Hepatocyte (in vitro differentiated cells): Measurements from ENCODE around the gene CHAT. TPM values are rescaled to one million over a fixed set of nuclear protein-coding genes. Genes with fewer than 3 reads are reported as not detected.

Experiments used
- DNase-seq: peaks from one replicate; pipeline ENCODE4 v3.0.0-alpha.2; 2016; ENCODE audit warnings: low spot score
- H2AFZ ChIP-seq: fragments of 200-600 bp; sonication (generic); 2 replicates; pipeline ENCODE4 v1.6.0; 2016; ENCODE audit warnings: antibody characterized with exemption, mild to moderate bottlenecking
- H3K27ac ChIP-seq: fragments of 200-600 bp; sonication (generic); 2 replicates; pipeline ENCODE4 v1.5.1; 2016; ENCODE audit warnings: mild to moderate bottlenecking
- H3K27me3 ChIP-seq: fragments of 200-600 bp; sonication (generic); 2 replicates; pipeline ENCODE4 v1.6.1; 2016
- H3K36me3 ChIP-seq: fragments of 200-600 bp; sonication (generic); replicated peaks from 2 replicates; pipeline ENCODE4 v1.5.1; 2016; ENCODE audit warnings: low read depth; ENCODE audit not compliant: insufficient read depth
- H3K4me1 ChIP-seq: fragments of 200-600 bp; sonication (generic); 2 replicates; pipeline ENCODE4 v1.5.1; 2016; ENCODE audit warnings: mild to moderate bottlenecking, moderate library complexity; ENCODE audit not compliant: insufficient read depth
- H3K4me2 ChIP-seq: fragments of 200-600 bp; sonication (generic); 2 replicates; pipeline ENCODE4 v1.6.0; 2016
- H3K4me3 ChIP-seq: fragments of 200-600 bp; sonication (generic); 2 replicates; pipeline ENCODE4 v1.5.1; 2016; ENCODE audit warnings: mild to moderate bottlenecking
- H3K79me2 ChIP-seq: fragments of 200-600 bp; sonication (generic); 2 replicates; pipeline ENCODE4 v1.6.0; 2017; ENCODE audit warnings: mild to moderate bottlenecking
- H3K9me2 ChIP-seq: fragments of 200-600 bp; sonication (generic); replicated peaks from 2 replicates; pipeline ENCODE4 v1.6.0; 2017; ENCODE audit warnings: mild to moderate bottlenecking; ENCODE audit not compliant: insufficient read depth
- H3K9me3 ChIP-seq: fragments of 200-600 bp; sonication (generic); 2 replicates; pipeline ENCODE4 v1.5.1; 2016; ENCODE audit warnings: low read depth, mild to moderate bottlenecking
- H4K20me1 ChIP-seq: fragments of 200-600 bp; sonication (generic); 2 replicates; pipeline ENCODE4 v1.6.0; 2016; ENCODE audit warnings: mild to moderate bottlenecking; ENCODE audit not compliant: insufficient read depth, poor library complexity, severe bottlenecking
- EZH2 ChIP-seq: fragments of 200-600 bp; sonication (generic); IDR thresholded peaks from 2 replicates; pipeline ENCODE4 v1.6.1; 2016; ENCODE audit warnings: antibody characterized with exemption, mild to moderate bottlenecking, borderline replicate concordance
- EZH2phosphoT487 ChIP-seq: fragments of 200-600 bp; sonication (generic); IDR thresholded peaks from one replicate; pipeline ENCODE4 v1.6.1; 2018; ENCODE audit warnings: antibody characterized with exemption, mild to moderate bottlenecking, low read depth, moderate library complexity; ENCODE audit not compliant: unreplicated experiment, severe bottlenecking
- WGBS: methylation state at CpG from one replicate; pipeline ENCODE4 v1.1.6; 2016; ENCODE audit warnings: low lambda C conversion rate; ENCODE audit errors: missing lambda C conversion rate; 5-methylcytosine and 5-hydroxymethylcytosine counted together
- polyA plus RNA-seq: library from polyadenylated mRNA; unstranded; fragments of >200 nt; fragmentation: Nextera tagmentation; extraction: Ambion mirVana; gene quantifications from 2 replicates; pipeline ENCODE4 v1.2.1, GENCODE V29; 2016
- total RNA-seq: library from RNA; depleted of rRNA; stranded (reverse); fragments of >200 nt; gene quantifications from 2 replicates; pipeline ENCODE4 v1.2.3, GENCODE V29; 2014
- TF ChIP-seq, protein P1 (sequence below): fragments of 200-600 bp; sonication (generic); IDR thresholded peaks from 2 replicates; pipeline ENCODE4 v1.5.1; 2016; ENCODE audit warnings: antibody characterized with exemption, mild to moderate bottlenecking; ENCODE audit not compliant: poor library complexity

CHAT gene
- total and polyA plus RNA-seq, 2 experiments from 2014 or later: 0.27 TPM; not detected in 1

DNA sequence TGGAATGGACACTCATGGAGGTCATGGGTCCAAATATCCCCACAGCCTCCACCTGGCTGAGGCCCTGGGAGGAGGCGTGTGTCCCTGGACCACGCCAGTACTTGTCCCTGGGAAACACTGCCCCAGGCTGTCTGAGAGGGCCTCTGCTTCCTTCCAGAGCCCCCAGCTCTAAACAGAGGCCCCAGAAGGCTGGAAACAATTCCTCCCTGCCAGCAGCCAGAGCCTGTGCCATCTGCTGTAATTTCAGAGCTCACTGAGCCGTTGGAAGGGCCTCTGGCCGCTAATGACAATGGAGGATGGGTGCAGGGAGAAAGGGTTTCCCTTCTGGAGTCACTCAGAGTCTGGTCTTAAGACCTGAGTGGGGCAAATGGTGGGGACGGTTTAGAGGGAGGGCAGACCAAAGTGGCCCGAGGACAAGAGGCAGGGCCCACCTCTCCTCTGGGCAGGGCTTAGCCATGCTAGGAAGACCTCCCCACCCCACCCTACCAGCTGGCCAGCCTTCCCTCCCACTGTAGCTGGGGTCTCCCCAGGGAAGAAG lies 7.1 kb downstream of the CHAT start:
- Histone ChIP-seq H3K27ac (no peak overlapping the region), H3K9me3 (no peaks in the 10 kb centered on the region), H3K4me3 (no peak overlapping the region), H3K4me1 (no peaks in the 10 kb centered on the region), H3K36me3 (no peaks in the 10 kb centered on the region), H3K9me2 (no peaks in the 10 kb centered on the region), H3K79me2 (no peaks in the 10 kb centered on the region), H2AFZ (no peak overlapping the region), H4K20me1 (no peaks in the 10 kb centered on the region), H3K4me2 (no peak overlapping the region), H3K27me3 (peaks cover 38% of the 10 kb centered on the region)
- WGBS: 69% methylated on average over 6 of the region's 6 CpGs
- no peak for DNase-seq
- TF ChIP-seq, protein P1, sequence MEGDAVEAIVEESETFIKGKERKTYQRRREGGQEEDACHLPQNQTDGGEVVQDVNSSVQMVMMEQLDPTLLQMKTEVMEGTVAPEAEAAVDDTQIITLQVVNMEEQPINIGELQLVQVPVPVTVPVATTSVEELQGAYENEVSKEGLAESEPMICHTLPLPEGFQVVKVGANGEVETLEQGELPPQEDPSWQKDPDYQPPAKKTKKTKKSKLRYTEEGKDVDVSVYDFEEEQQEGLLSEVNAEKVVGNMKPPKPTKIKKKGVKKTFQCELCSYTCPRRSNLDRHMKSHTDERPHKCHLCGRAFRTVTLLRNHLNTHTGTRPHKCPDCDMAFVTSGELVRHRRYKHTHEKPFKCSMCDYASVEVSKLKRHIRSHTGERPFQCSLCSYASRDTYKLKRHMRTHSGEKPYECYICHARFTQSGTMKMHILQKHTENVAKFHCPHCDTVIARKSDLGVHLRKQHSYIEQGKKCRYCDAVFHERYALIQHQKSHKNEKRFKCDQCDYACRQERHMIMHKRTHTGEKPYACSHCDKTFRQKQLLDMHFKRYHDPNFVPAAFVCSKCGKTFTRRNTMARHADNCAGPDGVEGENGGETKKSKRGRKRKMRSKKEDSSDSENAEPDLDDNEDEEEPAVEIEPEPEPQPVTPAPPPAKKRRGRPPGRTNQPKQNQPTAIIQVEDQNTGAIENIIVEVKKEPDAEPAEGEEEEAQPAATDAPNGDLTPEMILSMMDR: no peak
- TF ChIP-seq EZH2 (no peak), EZH2phosphoT487 (no peak)

DNA sequence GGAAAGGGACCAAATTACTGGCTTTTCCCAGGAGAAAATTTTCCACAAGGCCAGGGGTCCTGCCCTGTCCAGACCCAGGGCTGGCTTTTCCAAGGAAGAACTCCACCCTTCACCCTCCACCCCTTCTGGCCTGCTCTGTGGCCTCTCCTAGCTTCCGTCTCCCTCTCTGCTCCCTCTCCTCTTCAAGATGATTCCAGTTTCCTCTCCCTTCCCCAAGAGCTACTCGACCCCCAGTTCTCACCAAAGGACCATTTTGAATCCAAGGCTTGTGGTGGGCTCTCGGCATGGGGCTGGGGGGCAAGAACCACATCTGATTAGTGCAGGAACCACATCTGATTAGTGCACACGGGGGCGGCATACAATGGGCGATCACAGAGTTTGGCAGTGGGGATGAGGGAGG lies 7.7 kb downstream of the CHAT start:
- H3K27ac ChIP-seq: no peak overlapping the region

DNA sequence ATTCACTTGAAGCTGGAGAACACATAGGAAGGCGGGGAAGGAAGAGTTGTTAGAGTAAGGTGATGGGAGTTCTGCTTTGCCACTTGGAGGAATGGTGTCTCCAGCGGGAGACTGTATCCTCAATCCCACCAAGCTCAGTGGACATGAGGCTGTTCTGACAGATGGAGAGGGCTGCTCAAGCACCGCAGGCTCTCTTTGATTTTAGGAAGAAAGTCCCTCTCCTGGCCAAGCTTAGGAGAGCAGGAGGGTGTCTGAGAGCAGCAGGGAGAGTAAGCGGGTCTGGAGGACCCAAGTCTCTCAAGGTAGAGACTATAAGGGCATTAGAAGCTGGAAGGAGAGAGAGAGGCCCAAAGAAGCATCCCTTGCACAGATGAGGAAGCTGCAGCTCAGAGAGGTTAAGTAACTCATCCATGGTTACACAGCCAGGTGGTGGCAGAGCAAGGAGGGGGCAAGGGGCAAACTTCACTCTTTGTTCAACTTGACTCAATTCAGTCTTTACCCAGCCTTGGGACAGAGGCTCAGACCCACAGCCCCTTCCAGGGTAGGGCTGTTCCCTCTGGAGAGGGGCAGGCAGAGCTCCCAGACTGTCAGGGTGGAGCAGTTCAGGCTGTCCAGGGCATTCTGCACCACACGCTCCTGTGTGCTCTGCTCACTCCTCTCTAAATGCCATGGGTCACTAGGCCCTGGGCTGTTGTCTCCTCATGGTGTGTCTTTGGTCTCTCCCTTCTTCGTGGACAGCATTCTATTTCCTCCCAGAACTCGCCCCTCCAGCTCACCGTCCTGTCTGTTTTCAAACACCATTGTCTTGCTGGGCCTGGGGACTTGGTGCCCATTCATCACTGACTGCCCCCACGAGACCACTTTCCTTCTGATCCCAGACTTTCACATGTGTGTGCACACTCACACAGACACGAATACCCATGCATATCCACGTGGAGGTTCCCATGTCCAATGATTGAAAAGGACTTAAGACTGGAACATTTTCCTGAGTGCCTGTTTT lies 8.9 kb downstream of the CHAT start:
- no peak for TF ChIP-seq EZH2phosphoT487
- TF ChIP-seq EZH2: no peak
- TF ChIP-seq, protein P1: no peak
- Histone ChIP-seq H2AFZ (no peak overlapping the region), H3K4me2 (no peak overlapping the region), H3K36me3 (no peaks in the 10 kb centered on the region), H3K27ac (no peak overlapping the region), H3K9me2 (no peaks in the 10 kb centered on the region), H3K4me1 (no peaks in the 10 kb centered on the region), H3K9me3 (no peaks in the 10 kb centered on the region), H3K79me2 (no peaks in the 10 kb centered on the region), H3K4me3 (no peak overlapping the region), H3K27me3 (peaks cover 21% of the 10 kb centered on the region), H4K20me1 (no peaks in the 10 kb centered on the region)
- 75% methylated on average over 11 of the region's 11 CpGs for WGBS
- no peak for DNase-seq

More for the DNA sequence above, 7.7 kb downstream of the CHAT start:
- Histone ChIP-seq H3K4me2 (no peak overlapping the region), H3K36me3 (no peaks in the 10 kb centered on the region), H3K79me2 (no peaks in the 10 kb centered on the region), H3K4me3 (no peak overlapping the region), H2AFZ (no peak overlapping the region), H4K20me1 (no peaks in the 10 kb centered on the region), H3K4me1 (no peaks in the 10 kb centered on the region), H3K27me3 (peaks cover 32% of the 10 kb centered on the region), H3K9me2 (no peaks in the 10 kb centered on the region), H3K9me3 (no peaks in the 10 kb centered on the region)
- TF ChIP-seq, protein P1: no peak
- DNase-seq: no peak
- WGBS: 75% methylated on average over 6 of the region's 6 CpGs
